ENCODE data around the gene ANXA6. TPM values are rescaled to one million over a fixed set of nuclear protein-coding genes. Genes with fewer than 3 reads are reported as not detected.

ANXA6 gene
- total RNA-seq, 1 experiment from 2014 or later, result 98.7 TPM

DNA sequence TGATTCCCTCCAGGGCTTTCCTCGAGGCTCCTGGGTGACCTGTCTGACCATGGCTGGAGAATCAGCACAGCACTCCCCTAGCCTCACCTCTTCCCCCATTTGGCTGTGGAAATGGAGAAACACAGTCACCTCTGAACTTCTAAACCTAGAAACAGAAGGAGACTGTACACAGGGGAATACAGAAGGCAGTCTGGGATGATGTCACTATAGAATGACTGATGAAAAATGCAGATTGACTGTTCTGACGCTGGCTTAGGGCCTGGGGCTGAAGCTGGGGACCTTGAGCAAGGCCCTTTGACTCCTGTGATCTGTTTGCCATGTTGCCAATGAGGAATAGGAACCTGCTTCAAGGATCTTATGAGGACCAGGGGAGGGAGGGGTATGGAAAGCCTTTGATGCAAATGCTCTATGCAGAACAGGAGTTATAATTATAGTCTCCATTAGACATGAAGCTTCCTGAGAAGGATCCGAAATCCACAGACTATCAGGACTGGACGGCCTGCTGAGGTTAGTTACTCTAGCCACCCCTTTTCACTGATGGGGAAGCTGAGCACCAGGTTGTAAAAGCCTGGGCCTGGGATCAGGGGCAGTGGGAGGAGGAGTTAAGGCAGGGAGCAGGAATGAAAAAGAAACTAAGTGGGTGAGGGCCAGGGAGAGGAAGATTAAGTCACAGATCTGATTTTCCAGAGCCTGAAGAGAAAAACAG is 24.4 kb upstream of the ANXA6 start:
- Histone ChIP-seq H4K8ac (replicated peaks; ENCODE audit: insufficient read length, low read depth, low read length) (no peak overlapping the region), H2BK15ac (ENCODE audit: low read depth, low read length) (no peak overlapping the region), H3K56ac (ENCODE audit: insufficient read length, low read depth, low read length) (no peak overlapping the region), H3K4me2 (ENCODE audit: insufficient read depth, insufficient read length, low read length) (no peak overlapping the region), H3T11ph (ENCODE audit: low read length) (no peak overlapping the region), H2AK5ac (ENCODE audit: insufficient read length, low read length) (no peak overlapping the region), H3K18ac (ENCODE audit: insufficient read length, low read depth, low read length) (no peak overlapping the region), H2BK20ac (ENCODE audit: low read depth, low read length, poor library complexity, severe bottlenecking) (no peak overlapping the region), H3K79me2 (ENCODE audit: insufficient read depth, low read length) (no peaks in the 10 kb centered on the region), H4K91ac (ENCODE audit: insufficient read length, low read depth, low read length) (no peak overlapping the region), H3K79me1 (ENCODE audit: insufficient read depth, low read depth, low read length, poor library complexity, severe bottlenecking) (no peaks in the 10 kb centered on the region), H3K27ac (ENCODE audit: insufficient read length, low read depth, low read length) (no peak overlapping the region), H3K23me2 (ENCODE audit: insufficient read length, low read depth, low read length, poor library complexity, severe bottlenecking) (no peaks in the 10 kb centered on the region), H3K4ac (ENCODE audit: low read depth, low read length) (no peak overlapping the region), H2BK12ac (ENCODE audit: insufficient read length, low read depth, low read length) (no peak overlapping the region), H3K9me3 (ENCODE audit: control insufficient read depth, low read depth, low read length) (no peaks in the 10 kb centered on the region), H3K9ac (ENCODE audit: extremely low read depth, insufficient read length, low read length) (no peak overlapping the region), H3K14ac (ENCODE audit: insufficient read depth, low read length) (no peak overlapping the region), H2BK120ac (ENCODE audit: low read depth, low read length, poor library complexity, severe bottlenecking) (no peak overlapping the region), H4K20me1 (ENCODE audit: control insufficient read depth, insufficient read depth, insufficient read length) (no peaks in the 10 kb centered on the region), H4K5ac (ENCODE audit: insufficient read length, low read depth, low read length) (no peak overlapping the region), H2AFZ (ENCODE audit: low read length) (no peak overlapping the region), H3K23ac (ENCODE audit: insufficient read length, low read depth, low read length) (no peak overlapping the region), H3K4me1 (ENCODE audit: insufficient read depth, low read length) (peaks cover 3% of the 10 kb centered on the region; the same call in 1 of the 2 replicates), H3K27me3 (ENCODE audit: insufficient read depth, low read length) (no peaks in the 10 kb centered on the region), H2BK5ac (ENCODE audit: insufficient read length, low read length) (no peak overlapping the region)
- Mint-ChIP-seq H3K36me3 (ENCODE audit: insufficient read depth in 1 of 3, low read depth in 3 of 3) (no peaks in the 10 kb centered on the region), H3K27me3 (ENCODE audit: low read depth) (peaks cover 5% of the 10 kb centered on the region; the same call in 1 of the 2 replicates), H3K4me1 (peaks cover 10 to 15% of the 10 kb centered on the region in 2 experiments), H3K9me3 (no peaks in the 10 kb centered on the region), H3K27ac (no peak overlapping the region), H3K4me3 (no peak overlapping the region)
- TF ChIP-seq, protein P1, sequence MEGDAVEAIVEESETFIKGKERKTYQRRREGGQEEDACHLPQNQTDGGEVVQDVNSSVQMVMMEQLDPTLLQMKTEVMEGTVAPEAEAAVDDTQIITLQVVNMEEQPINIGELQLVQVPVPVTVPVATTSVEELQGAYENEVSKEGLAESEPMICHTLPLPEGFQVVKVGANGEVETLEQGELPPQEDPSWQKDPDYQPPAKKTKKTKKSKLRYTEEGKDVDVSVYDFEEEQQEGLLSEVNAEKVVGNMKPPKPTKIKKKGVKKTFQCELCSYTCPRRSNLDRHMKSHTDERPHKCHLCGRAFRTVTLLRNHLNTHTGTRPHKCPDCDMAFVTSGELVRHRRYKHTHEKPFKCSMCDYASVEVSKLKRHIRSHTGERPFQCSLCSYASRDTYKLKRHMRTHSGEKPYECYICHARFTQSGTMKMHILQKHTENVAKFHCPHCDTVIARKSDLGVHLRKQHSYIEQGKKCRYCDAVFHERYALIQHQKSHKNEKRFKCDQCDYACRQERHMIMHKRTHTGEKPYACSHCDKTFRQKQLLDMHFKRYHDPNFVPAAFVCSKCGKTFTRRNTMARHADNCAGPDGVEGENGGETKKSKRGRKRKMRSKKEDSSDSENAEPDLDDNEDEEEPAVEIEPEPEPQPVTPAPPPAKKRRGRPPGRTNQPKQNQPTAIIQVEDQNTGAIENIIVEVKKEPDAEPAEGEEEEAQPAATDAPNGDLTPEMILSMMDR (conservative IDR thresholded peaks at IDR 0.05), result no peak
- WGBS (ENCODE audit: extremely low coverage, insufficient read length, low lambda C conversion rate), result no CpG with 5 or more reads among the region's 4 CpGs
- no peak for DNase-seq
